Suprapubic skin (tissue), 4 donors: ENCODE data around the gene FAM186B. TPM values are rescaled to one million over a fixed set of nuclear protein-coding genes. Genes with fewer than 3 reads are reported as not detected.

ENCODE experiments used
- DNase-seq, 2 donors: peaks; one replicate each; pipeline ENCODE4 v3.0.0-alpha.2; 2019; ENCODE audit warnings: low spot score in 2 of 2
- H3K27ac ChIP-seq: fragments of 200-600 bp; sonication (generic); one replicate; pipeline ENCODE4 v1.5.1; 2019
- H3K27me3 ChIP-seq: fragments of 200-600 bp; sonication (generic); one replicate; pipeline ENCODE4 v1.5.1; 2019
- H3K36me3 ChIP-seq: fragments of 200-600 bp; sonication (generic); one replicate; pipeline ENCODE4 v1.5.1; 2019
- H3K4me1 ChIP-seq: fragments of 200-600 bp; sonication (generic); one replicate; pipeline ENCODE4 v1.5.1; 2019
- H3K4me3 ChIP-seq: fragments of 200-600 bp; sonication (generic); one replicate; pipeline ENCODE4 v1.5.1; 2019; ENCODE audit warnings: mild to moderate bottlenecking
- H3K9me3 ChIP-seq: fragments of 200-600 bp; sonication (generic); one replicate; pipeline ENCODE4 v1.5.1; 2019
- CTCF ChIP-seq, 2 donors: fragments of 200-600 bp in 1 of 2; fragments of 450-650 bp in 1 of 2; sonication (generic) in 1 of 2; IDR thresholded peaks; one replicate each; pipeline ENCODE4 v1.5.1; 2016 to 2019; ENCODE audit warnings: antibody characterized with exemption in 2 of 2, mild to moderate bottlenecking in 1 of 2, moderate library complexity in 1 of 2
- EP300 ChIP-seq: sonication (generic); formaldehyde crosslinking; IDR thresholded peaks from one replicate; pipeline ENCODE4 v1.6.1; 2017; ENCODE audit warnings: antibody characterized with exemption
- POLR2A ChIP-seq, 2 donors: fragments of 450-650 bp; IDR thresholded peaks; one replicate each; pipeline ENCODE4 v1.6.1; 2017; ENCODE audit warnings: antibody characterized with exemption in 2 of 2, mild to moderate bottlenecking in 2 of 2, moderate library complexity in 2 of 2
- POLR2AphosphoS5 ChIP-seq, 3 donors: sonication (generic); formaldehyde crosslinking; IDR thresholded peaks; one replicate each; pipeline ENCODE4 v1.6.1; 2017; ENCODE audit warnings: antibody characterized with exemption in 3 of 3
- WGBS: methylation state at CpG from one replicate; pipeline ENCODE4 v1.1.5; 2018; 5-methylcytosine and 5-hydroxymethylcytosine counted together
- total RNA-seq, 4 donors: library from RNA; depleted of rRNA; stranded (reverse); fragments of >200 nt; gene quantifications; one replicate each; pipeline ENCODE4 v1.1.0, GENCODE V29; 2016

Gene FAM186B
- total RNA-seq, 4 donors from 2014 or later: 0.44 to 1.9 (median 1.1) TPM; not detected in 1

GRCh38 chr12:49545815-49546214 lies 59.6 kb downstream of the FAM186B start:
- DNase-seq: no peak
- no peak overlapping the region for H3K4me3 ChIP-seq
- no peak overlapping the region for H3K27ac ChIP-seq
- no peak for TF ChIP-seq POLR2AphosphoS5 (IDR thresholded peaks at IDR 0.05)
- TF ChIP-seq CTCF (IDR thresholded peaks at IDR 0.05): no peak
- TF ChIP-seq EP300: no peak
- no peak for TF ChIP-seq POLR2A (IDR thresholded peaks at IDR 0.05)
- H3K4me1 ChIP-seq: peaks cover 17% of the 10 kb centered on the region
- H3K36me3 ChIP-seq: no peaks in the 10 kb centered on the region
- WGBS: 92% methylated on average over 2 of the region's 4 CpGs
- no peaks in the 10 kb centered on the region for H3K9me3 ChIP-seq
- peaks cover 36% of the 10 kb centered on the region for H3K27me3 ChIP-seq

GRCh38 chr12:49543914-49544815 lies 61.3 kb downstream of the FAM186B start:
- Histone ChIP-seq H3K36me3 (no peaks in the 10 kb centered on the region), H3K9me3 (no peaks in the 10 kb centered on the region), H3K27me3 (peaks cover 37% of the 10 kb centered on the region), H3K27ac (no peak overlapping the region), H3K4me1 (peaks cover 24% of the 10 kb centered on the region), H3K4me3 (no peak overlapping the region)
- WGBS: 56% methylated on average over 28 of the region's 39 CpGs
- DNase-seq: no peak
- TF ChIP-seq POLR2A (IDR thresholded peaks at IDR 0.05) (no peak), CTCF (IDR thresholded peaks at IDR 0.05) (no peak), POLR2AphosphoS5 (IDR thresholded peaks at IDR 0.05) (no peak), EP300 (no peak)

- DNase-seq: no peak
Measured at GRCh38 chr12:49543221-49543913, 62.1 kb downstream of the FAM186B start.

GRCh38 chr12:49542592-49543160 lies 62.8 kb downstream of the FAM186B start:
- no peak for TF ChIP-seq POLR2AphosphoS5 (IDR thresholded peaks at IDR 0.05)
- no peak for TF ChIP-seq EP300
- no peak for TF ChIP-seq POLR2A (IDR thresholded peaks at IDR 0.05)
- no peak for TF ChIP-seq CTCF (IDR thresholded peaks at IDR 0.05)
- no peak overlapping the region for H3K27ac ChIP-seq
- 93% methylated on average over 15 of the region's 15 CpGs for WGBS
- no peaks in the 10 kb centered on the region for H3K36me3 ChIP-seq
- DNase-seq: no peak
- peaks cover 37% of the 10 kb centered on the region for H3K27me3 ChIP-seq
- H3K9me3 ChIP-seq: no peaks in the 10 kb centered on the region
- H3K4me3 ChIP-seq: no peak overlapping the region
- peaks cover 28% of the 10 kb centered on the region for H3K4me1 ChIP-seq

More at GRCh38 chr12:49543221-49543913, 62.1 kb downstream of the FAM186B start:
- WGBS: 62% methylated on average over 18 of the region's 20 CpGs
- Histone ChIP-seq H3K36me3 (no peaks in the 10 kb centered on the region), H3K4me1 (peaks cover 23% of the 10 kb centered on the region), H3K27ac (no peak overlapping the region), H3K9me3 (no peaks in the 10 kb centered on the region), H3K4me3 (no peak overlapping the region), H3K27me3 (peaks cover 37% of the 10 kb centered on the region)
- TF ChIP-seq POLR2AphosphoS5 (IDR thresholded peaks at IDR 0.05): no peak

GRCh38 chr12:49541911-49542505 lies 63.4 kb downstream of the FAM186B start:
- 86% methylated on average over 7 of the region's 7 CpGs for WGBS
- TF ChIP-seq CTCF (IDR thresholded peaks at IDR 0.05): no peak
- TF ChIP-seq EP300: no peak
- no peak for TF ChIP-seq POLR2AphosphoS5 (IDR thresholded peaks at IDR 0.05)
- no peak for TF ChIP-seq POLR2A (IDR thresholded peaks at IDR 0.05)

More at GRCh38 chr12:49541911-49542505, 63.4 kb downstream of the FAM186B start:
- Histone ChIP-seq H3K9me3 (no peaks in the 10 kb centered on the region), H3K27ac (no peak overlapping the region), H3K4me1 (peaks cover 32% of the 10 kb centered on the region), H3K4me3 (no peak overlapping the region), H3K27me3 (peaks cover 34% of the 10 kb centered on the region), H3K36me3 (no peaks in the 10 kb centered on the region)
- DNase-seq: no peak
